Measurements from ENCODE around the gene HAUS1. TPM values are rescaled to one million over a fixed set of nuclear protein-coding genes. Genes with fewer than 3 reads are reported as not detected.

Gene HAUS1
- total RNA-seq, 6 experiments from 2014 or later, result 4.0 to 15.4 (median 5.9) TPM

DNA sequence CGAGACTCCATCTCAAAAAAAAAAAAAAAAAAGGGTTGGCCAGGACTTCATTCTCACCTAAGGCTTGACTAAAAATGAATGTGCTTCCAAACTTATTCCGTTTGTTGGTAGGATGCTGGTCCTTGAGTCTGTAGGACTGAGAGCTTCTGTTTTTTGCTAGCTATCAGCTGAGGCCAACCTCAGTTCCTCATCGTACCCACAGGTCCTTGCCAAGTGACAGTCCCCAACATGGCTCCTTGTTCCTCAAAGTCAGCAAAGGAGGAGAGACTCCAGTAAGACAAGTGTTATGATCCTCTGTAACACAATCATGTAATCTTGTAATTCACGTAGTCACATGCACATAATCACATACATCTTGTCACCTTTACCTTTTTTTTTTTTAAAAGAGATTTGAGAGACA lies 37.0 kb downstream of the HAUS1 start:
- ATAC-seq, result no peak
- Histone ChIP-seq H3K4me3 (no peak overlapping the region), H3K36me3 (no peaks in the 10 kb centered on the region), H3K4me1 (no peaks in the 10 kb centered on the region), H3K9me3 (no peaks in the 10 kb centered on the region), H3K27ac (no peak overlapping the region), H3K27me3 (no peaks in the 10 kb centered on the region)
- no peak for DNase-seq
- WGBS (ENCODE audit: insufficient coverage, low coverage, low lambda C conversion rate, missing lambda C conversion rate), result 81% methylated on average over 4 of the region's 4 CpGs
- TF ChIP-seq, protein P1, sequence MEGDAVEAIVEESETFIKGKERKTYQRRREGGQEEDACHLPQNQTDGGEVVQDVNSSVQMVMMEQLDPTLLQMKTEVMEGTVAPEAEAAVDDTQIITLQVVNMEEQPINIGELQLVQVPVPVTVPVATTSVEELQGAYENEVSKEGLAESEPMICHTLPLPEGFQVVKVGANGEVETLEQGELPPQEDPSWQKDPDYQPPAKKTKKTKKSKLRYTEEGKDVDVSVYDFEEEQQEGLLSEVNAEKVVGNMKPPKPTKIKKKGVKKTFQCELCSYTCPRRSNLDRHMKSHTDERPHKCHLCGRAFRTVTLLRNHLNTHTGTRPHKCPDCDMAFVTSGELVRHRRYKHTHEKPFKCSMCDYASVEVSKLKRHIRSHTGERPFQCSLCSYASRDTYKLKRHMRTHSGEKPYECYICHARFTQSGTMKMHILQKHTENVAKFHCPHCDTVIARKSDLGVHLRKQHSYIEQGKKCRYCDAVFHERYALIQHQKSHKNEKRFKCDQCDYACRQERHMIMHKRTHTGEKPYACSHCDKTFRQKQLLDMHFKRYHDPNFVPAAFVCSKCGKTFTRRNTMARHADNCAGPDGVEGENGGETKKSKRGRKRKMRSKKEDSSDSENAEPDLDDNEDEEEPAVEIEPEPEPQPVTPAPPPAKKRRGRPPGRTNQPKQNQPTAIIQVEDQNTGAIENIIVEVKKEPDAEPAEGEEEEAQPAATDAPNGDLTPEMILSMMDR (IDR thresholded peaks at IDR 0.05), result no peak
- no peak for TF ChIP-seq POLR2A (IDR thresholded peaks at IDR 0.05)
- intact Hi-C loops (cut with DNase I), result no loop called here

DNA sequence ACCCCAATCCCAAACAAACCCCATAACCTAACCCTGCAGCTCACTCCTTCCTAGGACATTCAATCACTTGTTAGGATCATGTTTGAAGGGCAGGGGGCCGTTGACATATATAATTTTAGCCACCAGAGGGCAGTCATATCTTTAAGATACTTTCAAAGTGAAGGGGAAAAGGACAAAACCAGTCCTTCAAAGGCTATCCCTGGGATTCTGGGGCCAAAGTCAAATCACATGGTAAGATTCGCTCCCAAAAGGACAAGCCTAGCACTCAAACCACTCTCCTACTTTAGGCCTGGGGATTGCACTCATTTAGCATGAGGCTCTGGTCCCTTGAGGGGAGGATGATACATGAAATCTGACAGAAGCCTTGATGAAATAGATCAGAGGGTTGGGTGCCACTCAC lies 44.6 kb downstream of the HAUS1 start:
- Histone ChIP-seq H3K27ac (no peak overlapping the region), H3K27me3 (no peaks in the 10 kb centered on the region), H3K9me3 (no peaks in the 10 kb centered on the region), H3K4me3 (no peak overlapping the region), H3K36me3 (no peaks in the 10 kb centered on the region), H3K4me1 (no peaks in the 10 kb centered on the region)
- 0% methylated on average over 2 of the region's 2 CpGs for WGBS (ENCODE audit: insufficient coverage, low coverage, low lambda C conversion rate, missing lambda C conversion rate)
- ATAC-seq (peak; percentile 78 to 84 (median 82)), DNase-seq (peak in 1 of 3 donors; percentile 47)
- TF ChIP-seq, protein P1 (IDR thresholded peaks at IDR 0.05), result peak; percentile 59 to 71 (median 66)
- TF ChIP-seq POLR2A (IDR thresholded peaks at IDR 0.05), result no peak
- intact Hi-C loops (cut with DNase I), result no loop called here

DNA sequence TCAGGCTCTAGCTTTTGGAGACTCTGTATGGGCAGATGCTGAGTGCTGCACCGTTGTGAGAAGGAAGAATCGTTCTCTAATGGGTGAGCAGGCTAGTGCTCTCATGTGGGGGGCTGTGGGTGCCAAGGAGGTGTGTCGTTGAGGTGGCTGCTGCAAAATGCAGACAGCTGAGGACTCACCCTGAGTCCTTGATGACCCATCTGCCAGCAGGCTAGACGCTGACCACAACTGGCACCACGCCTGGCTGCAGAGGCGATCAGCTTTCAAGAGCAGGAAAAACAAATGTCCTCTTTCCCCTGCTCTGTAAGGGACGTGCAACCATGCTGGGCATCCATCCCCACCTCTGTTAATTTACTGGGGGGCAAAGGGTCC lies 48.2 kb downstream of the HAUS1 start:
- ATAC-seq, result no peak
- Histone ChIP-seq H3K27me3 (no peaks in the 10 kb centered on the region), H3K9me3 (no peaks in the 10 kb centered on the region), H3K4me1 (no peaks in the 10 kb centered on the region), H3K4me3 (no peak overlapping the region), H3K36me3 (no peaks in the 10 kb centered on the region), H3K27ac (no peak overlapping the region)
- WGBS (ENCODE audit: insufficient coverage, low coverage, low lambda C conversion rate, missing lambda C conversion rate), result no CpG with 5 or more reads among the region's 7 CpGs
- no peak for TF ChIP-seq POLR2A (IDR thresholded peaks at IDR 0.05)
- TF ChIP-seq, protein P1 (IDR thresholded peaks at IDR 0.05), result no peak
- no peak for DNase-seq
- intact Hi-C loops (cut with DNase I), result loop anchor here (10.0 kb wide), 1 partner anchor 502 kb away; the partner anchor contains the start of gene LOXHD1 (in 2 of the 2)

DNA sequence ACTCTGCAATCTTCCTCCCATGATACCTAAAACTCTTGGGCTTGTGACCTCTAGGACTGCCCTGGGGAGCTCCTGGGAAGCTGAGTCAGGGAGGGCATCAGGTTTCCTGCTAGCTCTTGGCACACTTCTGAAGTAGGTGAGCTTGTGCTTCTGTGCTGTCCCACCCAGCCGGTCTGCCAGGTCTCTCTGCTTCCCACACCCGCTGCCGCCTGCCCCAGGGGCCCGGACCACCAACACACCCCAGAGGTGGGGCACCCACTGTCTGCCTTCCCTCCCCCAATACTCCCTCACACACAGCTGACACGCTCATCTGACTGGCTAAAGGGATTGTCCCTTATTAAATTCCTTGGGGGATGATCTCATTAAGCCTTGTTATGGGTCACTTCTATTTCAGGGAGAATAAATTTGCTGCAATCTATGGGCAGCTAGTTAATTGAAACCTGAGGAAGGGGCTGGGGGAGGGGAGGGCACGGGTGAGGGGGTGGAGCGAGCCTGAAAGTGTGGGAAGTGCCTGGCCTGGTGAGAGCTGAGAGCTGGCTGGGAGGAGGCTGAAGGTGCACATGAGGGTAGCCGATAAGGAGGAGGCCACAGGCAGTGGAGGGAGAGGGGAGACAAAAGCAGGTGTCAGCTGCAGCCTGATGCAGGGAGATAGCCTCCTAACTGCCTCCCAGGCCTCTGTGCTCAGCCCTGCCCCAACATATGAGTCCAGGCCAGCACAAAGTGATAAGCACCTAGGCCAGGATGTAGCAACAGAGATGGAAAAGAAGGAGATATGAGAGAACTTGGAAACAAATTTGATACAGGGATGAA lies 48.8 kb downstream of the HAUS1 start:
- intact Hi-C loops (cut with DNase I), result loop anchor here (10.0 kb wide), 1 partner anchor 502 kb away; the partner anchor contains the start of gene LOXHD1 (in 2 of the 2)

More for the DNA sequence above, 48.8 kb downstream of the HAUS1 start:
- no peaks in the 10 kb centered on the region for H3K9me3 ChIP-seq
- H3K4me3 ChIP-seq, result no peak overlapping the region
- no peak for DNase-seq
- ATAC-seq, result no peak
- WGBS (ENCODE audit: insufficient coverage, low coverage, low lambda C conversion rate, missing lambda C conversion rate), result 89% methylated on average over 5 of the region's 8 CpGs
- H3K27me3 ChIP-seq, result no peaks in the 10 kb centered on the region
- no peaks in the 10 kb centered on the region for H3K4me1 ChIP-seq
- H3K36me3 ChIP-seq, result no peaks in the 10 kb centered on the region
- H3K27ac ChIP-seq, result no peak overlapping the region
- TF ChIP-seq, protein P1 (IDR thresholded peaks at IDR 0.05), result no peak
- no peak for TF ChIP-seq POLR2A (IDR thresholded peaks at IDR 0.05)

All from right lobe of liver (tissue), 6 donors.